HG03064 (cell line): ENCODE data around the gene RGS10.
"Not testable (repeated sequence)": the region's sequence is repeated elsewhere in the genome, so short reads cannot be mapped to it uniquely, and the experiment has no call there.

Experiments
- ATAC-seq: cut with Tn5 transposase; IDR thresholded peaks from one replicate; pipeline ENCODE4 v1.9.1; 2021; ENCODE audit warnings: low read depth; ENCODE audit not compliant: unreplicated experiment

Gene RGS10

GRCh38 chr10:119542357-119542987 lies at the start of gene RGS10:
TSS of gene RGS10 (minus strand) at chr10:119542719. CDS start at chr10:119542638, 81 bp downstream.
- ATAC-seq: peak; percentile 68

- ATAC-seq: no peak
These were observed 45.6 kb upstream of the RGS10 start for GRCh38 chr10:119588071-119588470.

GRCh38 chr10:119578355-119578754 lies 35.8 kb upstream of the RGS10 start:
- ATAC-seq: no peak

GRCh38 chr10:119575991-119576390 lies 33.5 kb upstream of the RGS10 start:
- ATAC-seq: no peak

- ATAC-seq: no peak
These were observed 33.0 kb upstream of the RGS10 start for GRCh38 chr10:119575506-119575905.

- no peak for ATAC-seq
These were observed 25.5 kb upstream of the RGS10 start for GRCh38 chr10:119567978-119568377.

GRCh38 chr10:119562097-119562496 lies 19.6 kb upstream of the RGS10 start:
- ATAC-seq: no peak

GRCh38 chr10:119559511-119559910 lies 17.0 kb upstream of the RGS10 start:
- ATAC-seq: not testable (repeated sequence)

GRCh38 chr10:119556081-119556480 lies 13.6 kb upstream of the RGS10 start:
- not testable (repeated sequence) for ATAC-seq

GRCh38 chr10:119555178-119555784 lies 12.8 kb upstream of the RGS10 start:
- no peak for ATAC-seq

GRCh38 chr10:119550827-119551226 lies 8.3 kb upstream of the RGS10 start:
- ATAC-seq: no peak

- ATAC-seq: no peak
These were observed 6.9 kb upstream of the RGS10 start for GRCh38 chr10:119549247-119549999.

GRCh38 chr10:119546009-119546408 lies 3.5 kb upstream of the RGS10 start:
- no peak for ATAC-seq

- ATAC-seq: no peak
These were observed 2.8 kb upstream of the RGS10 start for GRCh38 chr10:119545310-119545709.

- ATAC-seq: no peak
These were observed 1.5 kb upstream of the RGS10 start for GRCh38 chr10:119543814-119544642.

- peak; percentile 43 for ATAC-seq
These were observed 682 bp upstream of the RGS10 start for GRCh38 chr10:119542988-119543813.

GRCh38 chr10:119541459-119542356 lies 811 bp downstream of the RGS10 start:
- ATAC-seq: no peak

GRCh38 chr10:119541046-119541445 lies 1.5 kb downstream of the RGS10 start:
- no peak for ATAC-seq

GRCh38 chr10:119540038-119540437 lies 2.5 kb downstream of the RGS10 start:
- ATAC-seq: no peak
